Mesendoderm (in vitro differentiated cells): ENCODE measurements around the gene COL18A1.

Experiments
- DNase-seq: peaks from one replicate; pipeline ENCODE4 v3.0.0; 2013
- H2AK5ac ChIP-seq: 2 replicates; pipeline ENCODE4 v1.6.1; 2013; ENCODE audit warnings: low read length, inconsistent platforms
- H2BK120ac ChIP-seq: 2 replicates; pipeline ENCODE4 v1.6.1; 2013; ENCODE audit warnings: low read depth, mild to moderate bottlenecking, low read length, moderate library complexity, mixed read lengths
- H2BK15ac ChIP-seq: replicated peaks from 2 replicates; pipeline ENCODE4 v1.6.1; 2013; ENCODE audit warnings: low read depth, mild to moderate bottlenecking, moderate library complexity
- H2BK5ac ChIP-seq: 2 replicates; pipeline ENCODE4 v1.6.1; 2013; ENCODE audit warnings: low read length, inconsistent platforms
- H3K18ac ChIP-seq: 2 replicates; pipeline ENCODE4 v1.6.1; 2013; ENCODE audit warnings: mild to moderate bottlenecking, low read length, mixed read lengths
- H3K23ac ChIP-seq: one replicate; pipeline ENCODE4 v1.6.1; 2013; ENCODE audit warnings: low read length
- H3K27ac ChIP-seq: 2 replicates; pipeline ENCODE4 v1.5.1; 2013; ENCODE audit warnings: low read depth, mild to moderate bottlenecking, inconsistent platforms, low read length, moderate library complexity
- H3K27me3 ChIP-seq: 2 replicates; pipeline ENCODE4 v1.6.1; 2013; ENCODE audit warnings: low read length, control low read depth, mild to moderate bottlenecking, inconsistent platforms; ENCODE audit not compliant: insufficient read depth, poor library complexity
- H3K36me3 ChIP-seq: 2 replicates; pipeline ENCODE4 v1.6.1; 2013; ENCODE audit warnings: low read length, inconsistent platforms; ENCODE audit not compliant: control insufficient read depth, insufficient read depth
- H3K4ac ChIP-seq: one replicate; pipeline ENCODE4 v1.6.1; 2013; ENCODE audit warnings: low read depth, mild to moderate bottlenecking, low read length, moderate library complexity
- H3K4me1 ChIP-seq: 2 replicates; pipeline ENCODE4 v1.6.1; 2013; ENCODE audit warnings: low read depth, low read length, inconsistent platforms; ENCODE audit not compliant: control insufficient read depth
- H3K4me2 ChIP-seq: 2 replicates; pipeline ENCODE4 v1.6.1; 2013; ENCODE audit warnings: low read length
- H3K4me3 ChIP-seq: 2 replicates; pipeline ENCODE4 v1.5.1; 2013; ENCODE audit warnings: mild to moderate bottlenecking, low read length
- H3K56ac ChIP-seq: one replicate; pipeline ENCODE4 v1.6.1; 2013; ENCODE audit warnings: low read length
- H3K79me1 ChIP-seq: 2 replicates; pipeline ENCODE4 v1.6.1; 2013; ENCODE audit warnings: low read length, inconsistent platforms
- H3K79me2 ChIP-seq: 2 replicates; pipeline ENCODE4 v1.6.1; 2013; ENCODE audit warnings: mild to moderate bottlenecking, low read length; ENCODE audit not compliant: control insufficient read depth, insufficient read depth
- H3K9ac ChIP-seq: 2 replicates; pipeline ENCODE4 v1.6.1; 2013; ENCODE audit warnings: low read length, inconsistent platforms
- H4K5ac ChIP-seq: one replicate; pipeline ENCODE4 v1.6.1; 2013; ENCODE audit warnings: low read length
- H4K8ac ChIP-seq: one replicate; pipeline ENCODE4 v1.6.1; 2013; ENCODE audit warnings: low read depth, mild to moderate bottlenecking, control low read depth, low read length, moderate library complexity
- WGBS: extraction: QIAGEN DNeasy Blood & Tissue Kit; methylation state at CpG from one replicate; pipeline ENCODE4 v1.1.7; 2013; ENCODE audit warnings: low lambda C conversion rate, missing lambda C conversion rate; ENCODE audit not compliant: insufficient coverage; ENCODE audit errors: extremely low coverage; 5-methylcytosine and 5-hydroxymethylcytosine counted together

COL18A1 gene

DNA sequence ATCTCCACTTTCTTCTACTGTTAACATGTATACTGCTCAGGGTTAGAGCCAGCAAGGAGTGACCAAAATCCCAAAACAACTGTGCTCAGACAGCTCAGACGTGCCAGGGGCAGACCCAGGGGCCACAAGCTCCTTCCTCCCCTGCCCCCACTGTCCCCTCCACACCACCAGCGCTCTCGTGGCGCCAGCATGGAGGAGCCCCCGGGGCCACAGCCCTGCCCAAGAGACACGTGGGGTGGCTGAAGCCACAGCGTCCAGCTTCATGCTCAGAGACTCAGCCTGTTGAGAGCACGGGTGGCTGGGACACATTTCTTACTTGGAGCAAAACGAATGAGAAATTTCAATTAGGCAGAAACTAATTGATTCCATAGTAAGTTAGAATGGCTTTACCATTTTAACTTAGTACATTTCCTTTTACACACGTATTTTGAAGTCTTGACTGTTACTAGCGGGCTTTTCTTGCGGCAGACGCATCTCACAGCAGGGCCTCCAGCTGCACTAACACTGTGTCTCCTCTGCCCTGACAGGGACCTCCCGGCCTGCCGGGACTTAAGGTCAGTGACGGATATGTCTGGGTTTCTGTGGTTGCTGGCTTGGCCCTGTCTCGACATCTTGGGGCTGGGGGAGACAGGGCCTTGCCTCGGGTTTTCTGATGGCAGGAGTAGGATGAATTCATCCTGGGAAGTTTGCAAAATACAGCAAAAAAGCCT, 83.1 kb downstream of the COL18A1 start:
- Histone ChIP-seq H3K27ac (no peak overlapping the region), H3K4ac (no peak overlapping the region), H2AK5ac (no peak overlapping the region), H3K27me3 (no peaks in the 10 kb centered on the region), H2BK15ac (no peak overlapping the region), H3K4me2 (no peak overlapping the region), H3K9ac (no peak overlapping the region), H3K18ac (no peak overlapping the region), H3K4me3 (no peak overlapping the region), H3K79me2 (no peaks in the 10 kb centered on the region), H3K36me3 (peaks cover 6% of the 10 kb centered on the region), H3K23ac (no peak overlapping the region), H2BK5ac (no peak overlapping the region), H2BK120ac (no peak overlapping the region), H3K56ac (no peak overlapping the region), H3K79me1 (no peaks in the 10 kb centered on the region), H4K8ac (no peak overlapping the region), H3K4me1 (no peaks in the 10 kb centered on the region), H4K5ac (no peak overlapping the region)
- no peak for DNase-seq
- no CpG with 5 or more reads among the region's 18 CpGs for WGBS

DNA sequence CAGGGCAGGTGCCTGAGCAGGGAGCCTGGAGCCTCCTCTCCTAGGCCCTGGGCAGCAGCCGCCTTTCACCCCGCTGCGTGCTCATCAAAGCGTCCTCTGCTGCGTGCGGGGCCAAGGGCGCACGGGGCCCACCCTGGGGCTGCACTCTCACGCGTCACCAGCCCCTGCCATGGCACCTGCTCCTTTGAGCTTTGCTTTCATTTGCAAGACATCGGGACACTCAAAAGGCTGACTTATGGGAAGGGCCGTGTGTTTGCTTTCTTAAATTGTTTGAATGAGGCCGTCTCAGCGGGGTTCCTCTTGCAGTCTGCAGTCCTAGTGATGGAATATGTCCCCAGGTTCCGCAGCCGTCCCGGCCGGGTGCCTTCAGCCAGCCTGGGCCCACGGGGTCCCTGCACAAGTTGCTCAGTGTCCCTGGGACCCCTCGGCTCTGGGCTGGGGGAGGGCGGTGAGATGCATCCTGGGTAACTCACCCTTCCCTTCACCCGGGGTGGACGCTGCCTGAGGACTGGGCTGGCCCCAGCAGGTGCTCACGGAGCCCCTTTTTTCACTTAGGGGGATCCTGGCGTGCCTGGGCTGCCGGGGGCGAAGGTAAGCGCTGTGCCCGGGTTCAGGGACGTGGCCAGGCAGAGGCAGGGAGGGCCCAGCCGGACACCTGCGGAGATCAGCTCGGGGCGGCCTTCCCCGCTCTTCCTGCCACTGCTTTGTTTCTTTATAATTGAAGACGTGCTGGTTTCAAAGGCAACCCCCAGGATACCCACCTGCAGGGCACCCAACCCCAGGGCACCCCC, 84.2 kb downstream of the COL18A1 start:
- no CpG with 5 or more reads among the region's 36 CpGs for WGBS

DNA sequence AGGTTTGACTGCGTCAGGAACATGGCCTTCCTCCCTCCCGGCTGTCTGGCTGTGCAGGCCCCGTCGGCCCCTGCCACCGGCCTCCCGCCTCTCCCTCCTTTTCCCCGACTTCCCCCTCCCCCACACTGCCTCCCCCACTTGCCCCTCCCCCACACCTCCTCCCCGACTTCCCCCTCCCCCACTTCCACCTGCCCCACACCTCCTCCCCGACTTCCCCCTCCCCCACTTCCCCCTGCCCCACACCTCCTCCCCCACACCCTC, 84.7 kb downstream of the COL18A1 start:
- Histone ChIP-seq H3K56ac (no peak overlapping the region), H3K27ac (no peak overlapping the region), H3K4me1 (no peaks in the 10 kb centered on the region), H3K23ac (no peak overlapping the region), H3K4me3 (no peak overlapping the region), H3K36me3 (no peaks in the 10 kb centered on the region), H4K5ac (no peak overlapping the region), H2BK15ac (no peak overlapping the region), H4K8ac (no peak overlapping the region), H2BK5ac (no peak overlapping the region), H3K27me3 (no peaks in the 10 kb centered on the region), H2AK5ac (no peak overlapping the region), H3K79me2 (no peaks in the 10 kb centered on the region), H3K9ac (no peak overlapping the region), H3K4ac (no peak overlapping the region), H3K79me1 (no peaks in the 10 kb centered on the region), H2BK120ac (no peak overlapping the region), H3K18ac (no peak overlapping the region), H3K4me2 (no peak overlapping the region)
- no peak for DNase-seq
- no CpG with 5 or more reads among the region's 9 CpGs for WGBS

More for the DNA sequence above, 84.2 kb downstream of the COL18A1 start:
- Histone ChIP-seq H3K27ac (no peak overlapping the region), H3K4me2 (no peak overlapping the region), H4K8ac (no peak overlapping the region), H3K23ac (no peak overlapping the region), H2AK5ac (no peak overlapping the region), H3K9ac (no peak overlapping the region), H3K79me2 (no peaks in the 10 kb centered on the region), H2BK120ac (no peak overlapping the region), H3K18ac (peak overlapping the region; percentile 6), H3K56ac (no peak overlapping the region), H3K4me1 (no peaks in the 10 kb centered on the region), H2BK5ac (no peak overlapping the region), H3K79me1 (no peaks in the 10 kb centered on the region), H3K27me3 (no peaks in the 10 kb centered on the region), H2BK15ac (no peak overlapping the region), H3K4ac (no peak overlapping the region), H3K4me3 (no peak overlapping the region), H3K36me3 (peaks cover 5% of the 10 kb centered on the region), H4K5ac (no peak overlapping the region)
- DNase-seq: no peak

DNA sequence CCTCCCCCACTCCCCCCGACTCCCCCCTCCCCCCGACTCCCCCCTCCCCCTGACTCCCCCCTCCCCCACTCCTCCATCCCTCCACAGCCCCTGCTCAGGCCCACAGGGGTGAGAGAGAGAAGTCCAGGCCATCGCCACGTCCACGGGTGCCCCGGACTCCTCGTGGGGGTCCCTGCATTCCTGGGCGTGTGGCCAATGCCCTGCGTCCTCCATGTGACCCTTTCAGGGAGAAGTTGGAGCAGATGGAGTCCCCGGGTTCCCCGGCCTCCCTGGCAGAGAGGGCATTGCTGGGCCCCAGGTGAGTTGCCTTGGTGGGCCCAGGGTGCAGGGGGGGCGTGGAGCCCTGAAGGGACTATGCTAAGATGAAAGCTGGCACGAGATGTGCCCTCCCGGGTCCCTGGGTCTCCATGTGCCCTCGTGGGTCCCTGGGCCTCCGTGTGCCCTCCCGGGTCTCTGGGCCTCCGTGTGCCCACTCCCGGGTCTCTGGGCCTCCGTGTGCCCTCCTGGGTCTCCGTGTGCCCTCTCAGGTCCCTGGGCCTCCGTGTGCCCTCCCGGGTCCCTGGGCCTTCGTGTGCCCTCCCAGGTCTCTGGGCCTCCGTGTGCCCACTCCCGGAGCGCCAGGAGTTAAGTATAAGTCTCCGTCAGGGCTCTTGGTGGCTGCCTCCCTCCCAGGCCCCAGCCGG, 85.2 kb downstream of the COL18A1 start:
- Histone ChIP-seq H2BK120ac (no peak overlapping the region), H2BK5ac (no peak overlapping the region), H3K4ac (no peak overlapping the region), H3K27me3 (no peaks in the 10 kb centered on the region), H3K79me2 (no peaks in the 10 kb centered on the region), H3K79me1 (no peaks in the 10 kb centered on the region), H3K56ac (no peak overlapping the region), H4K8ac (no peak overlapping the region), H3K4me3 (no peak overlapping the region), H4K5ac (no peak overlapping the region), H3K9ac (no peak overlapping the region), H3K18ac (no peak overlapping the region), H2BK15ac (no peak overlapping the region), H3K4me2 (no peak overlapping the region), H3K4me1 (no peaks in the 10 kb centered on the region), H2AK5ac (no peak overlapping the region), H3K27ac (no peak overlapping the region), H3K23ac (no peak overlapping the region), H3K36me3 (no peaks in the 10 kb centered on the region)
- no peak for DNase-seq
- no CpG with 5 or more reads among the region's 29 CpGs for WGBS

DNA sequence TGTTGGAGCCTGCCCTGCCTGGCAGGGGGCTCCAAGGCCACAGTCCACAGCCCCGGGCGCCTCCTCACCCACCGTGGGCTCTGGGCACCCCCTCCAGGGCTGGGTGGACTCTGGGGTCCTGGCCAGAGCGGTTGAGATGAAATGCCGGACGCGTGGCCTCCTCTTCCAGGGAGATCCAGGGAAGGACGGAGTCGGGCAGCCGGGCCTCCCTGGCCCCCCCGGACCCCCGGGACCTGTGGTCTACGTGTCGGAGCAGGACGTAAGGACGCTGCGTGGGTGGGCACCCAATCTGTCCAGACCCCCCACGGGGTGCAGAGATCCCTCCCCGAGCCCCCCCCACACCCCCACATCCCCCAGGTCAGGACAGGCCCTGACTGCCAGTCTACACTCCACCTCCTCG, 86.1 kb downstream of the COL18A1 start:
- H3K36me3 ChIP-seq: peaks cover 2% of the 10 kb centered on the region
- H4K8ac ChIP-seq: no peak overlapping the region
- no peak overlapping the region for H3K56ac ChIP-seq
- no peaks in the 10 kb centered on the region for H3K4me1 ChIP-seq
- no peak overlapping the region for H3K27ac ChIP-seq
- DNase-seq: no peak
- no peak overlapping the region for H3K23ac ChIP-seq
- no peak overlapping the region for H2BK5ac ChIP-seq
- no peak overlapping the region for H4K5ac ChIP-seq
- H3K79me2 ChIP-seq: no peaks in the 10 kb centered on the region
- H3K4me3 ChIP-seq: no peak overlapping the region
- no peaks in the 10 kb centered on the region for H3K27me3 ChIP-seq
- H3K4me2 ChIP-seq: no peak overlapping the region
- WGBS: no CpG with 5 or more reads among the region's 20 CpGs
- H2BK120ac ChIP-seq: no peak overlapping the region
- no peak overlapping the region for H3K9ac ChIP-seq
- H2BK15ac ChIP-seq: no peak overlapping the region
- no peak overlapping the region for H3K18ac ChIP-seq
- no peak overlapping the region for H2AK5ac ChIP-seq
- H3K79me1 ChIP-seq: no peaks in the 10 kb centered on the region
- no peak overlapping the region for H3K4ac ChIP-seq
